ENCODE measurements around the gene TTC21A.

TTC21A gene

DNA sequence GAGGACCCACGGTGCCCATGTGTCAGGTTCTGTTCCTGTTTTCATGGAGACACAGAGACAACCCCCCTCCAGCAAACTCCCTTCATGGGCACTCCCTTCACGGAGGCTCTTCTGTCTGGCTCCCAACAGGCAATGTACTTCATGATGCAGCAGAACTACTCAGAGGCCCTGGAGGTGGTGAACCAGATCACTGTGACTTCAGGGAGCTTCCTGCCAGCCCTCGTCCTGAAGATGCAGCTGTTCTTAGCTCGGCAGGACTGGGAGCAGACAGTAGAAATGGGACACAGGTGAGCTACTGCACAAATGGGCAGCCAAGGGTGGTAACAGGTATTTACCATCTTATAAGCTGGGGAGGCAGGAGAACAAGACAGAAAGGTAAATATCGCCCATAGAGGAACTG is 7.0 kb downstream of the TTC21A start:
- in situ Hi-C loops (cut with MboI; ENCODE audit: low sequenced_read_pairs), result no loop called here

DNA sequence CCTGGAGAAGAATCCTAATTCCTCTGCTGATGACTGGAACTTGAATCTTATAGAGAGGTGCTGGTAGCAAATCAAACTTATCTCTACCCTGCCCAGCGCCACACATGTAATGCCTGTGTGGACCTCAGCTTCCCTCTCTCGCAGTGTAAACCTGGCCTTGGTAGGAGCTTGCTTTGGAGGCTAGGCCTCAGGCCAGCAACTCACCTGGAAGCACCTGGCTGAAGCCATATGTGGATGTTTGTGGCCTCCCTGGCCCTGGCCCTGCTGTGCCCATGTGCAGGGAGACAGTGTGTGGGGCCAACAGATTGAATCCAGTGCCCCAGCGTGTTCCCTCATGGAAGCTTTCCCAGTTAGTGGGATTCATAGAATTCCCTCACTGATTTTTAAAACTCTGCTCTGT is 8.4 kb downstream of the TTC21A start:
- in situ Hi-C loops (cut with MboI; ENCODE audit: low sequenced_read_pairs), result no loop called here

GRCh38 chr3:39118079-39118478 is 10.6 kb downstream of the TTC21A start:
- in situ Hi-C loops (cut with MboI; ENCODE audit: low sequenced_read_pairs), result no loop called here

- in situ Hi-C loops (cut with MboI; ENCODE audit: low sequenced_read_pairs), result no loop called here
Observed at GRCh38 chr3:39118931-39119660, 11.6 kb downstream of the TTC21A start.

DNA sequence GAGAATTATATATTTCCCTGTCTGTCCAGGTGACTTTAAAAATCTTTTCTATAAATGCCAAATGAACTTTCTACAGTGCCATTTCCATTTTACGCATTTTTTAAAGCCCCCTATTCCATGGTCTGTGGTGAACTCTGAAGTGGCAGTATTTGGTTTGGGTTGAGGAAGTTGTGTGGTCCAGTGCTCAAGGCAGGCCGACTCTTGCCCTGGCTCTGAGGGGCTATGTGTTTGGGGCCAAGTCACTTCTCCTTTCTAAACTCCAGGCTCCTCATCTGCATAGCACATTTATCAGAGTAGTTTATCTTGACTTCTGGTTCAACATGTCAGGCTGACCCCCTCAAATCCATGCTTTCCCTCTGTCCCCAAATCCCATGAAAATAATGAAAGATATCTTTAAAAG is 14.1 kb downstream of the TTC21A start:
- in situ Hi-C loops (cut with MboI; ENCODE audit: low sequenced_read_pairs), result no loop called here

DNA sequence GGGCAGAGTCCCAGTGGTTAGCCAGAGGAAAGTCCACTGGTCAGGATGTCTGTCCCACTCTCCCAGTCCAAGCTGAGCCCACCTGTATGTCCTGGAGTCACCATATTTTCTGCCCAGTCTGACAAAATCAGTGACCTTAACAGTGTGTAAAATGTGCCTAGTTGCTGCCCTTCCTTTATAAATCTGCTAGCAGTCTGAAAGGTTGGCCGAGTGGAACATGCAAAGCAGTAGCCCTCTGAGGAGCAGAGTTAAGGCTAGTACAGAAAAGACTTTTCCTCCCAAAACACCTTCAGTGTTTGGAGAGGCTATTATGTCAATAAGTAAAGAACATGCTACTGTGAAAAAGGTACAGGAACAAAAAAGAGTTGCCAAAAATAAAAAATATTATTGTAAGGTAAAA is 15.3 kb downstream of the TTC21A start:
- in situ Hi-C loops (cut with MboI; ENCODE audit: low sequenced_read_pairs), result no loop called here

GRCh38 chr3:39124876-39125840 is 17.7 kb downstream of the TTC21A start:
- in situ Hi-C loops (cut with MboI; ENCODE audit: low sequenced_read_pairs), result no loop called here

GRCh38 chr3:39125841-39126500 is 18.5 kb downstream of the TTC21A start:
- in situ Hi-C loops (cut with MboI; ENCODE audit: low sequenced_read_pairs), result no loop called here

GRCh38 chr3:39126532-39127071 is 19.1 kb downstream of the TTC21A start:
- in situ Hi-C loops (cut with MboI; ENCODE audit: low sequenced_read_pairs), result no loop called here

DNA sequence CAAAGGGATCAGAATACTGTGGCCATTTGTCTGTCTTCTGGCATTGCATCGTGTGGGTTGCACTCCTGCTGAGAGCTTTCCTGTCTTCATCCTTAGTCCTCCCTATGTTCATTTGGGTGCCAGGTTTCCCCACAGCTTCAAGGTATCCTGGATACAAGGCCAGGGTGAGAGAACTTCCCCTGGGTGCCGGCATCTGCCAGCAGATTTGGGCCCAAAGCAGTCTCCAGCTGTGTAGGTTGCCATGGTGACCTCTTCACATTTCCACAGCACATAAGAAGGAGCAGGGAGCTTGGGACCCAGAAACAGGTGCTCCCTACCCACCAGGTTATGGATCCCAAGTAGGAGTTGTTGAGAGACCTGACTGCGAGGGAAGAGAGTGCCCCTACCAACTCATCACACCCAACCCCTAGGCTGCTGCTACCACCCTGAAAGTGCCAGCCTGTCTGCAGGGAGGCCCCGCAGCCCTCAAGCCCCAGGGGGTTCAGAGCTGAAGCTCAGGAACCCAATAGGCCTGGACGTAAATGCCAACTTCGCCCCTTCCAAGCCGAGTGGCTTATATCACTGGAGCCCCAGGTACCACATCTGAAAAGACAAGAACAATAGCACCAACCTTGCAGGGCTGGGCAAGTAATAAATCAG is 19.9 kb downstream of the TTC21A start:
- in situ Hi-C loops (cut with MboI; ENCODE audit: low sequenced_read_pairs), result no loop called here

GRCh38 chr3:39127908-39128304 is 20.4 kb downstream of the TTC21A start:
- in situ Hi-C loops (cut with MboI; ENCODE audit: low sequenced_read_pairs), result no loop called here

DNA sequence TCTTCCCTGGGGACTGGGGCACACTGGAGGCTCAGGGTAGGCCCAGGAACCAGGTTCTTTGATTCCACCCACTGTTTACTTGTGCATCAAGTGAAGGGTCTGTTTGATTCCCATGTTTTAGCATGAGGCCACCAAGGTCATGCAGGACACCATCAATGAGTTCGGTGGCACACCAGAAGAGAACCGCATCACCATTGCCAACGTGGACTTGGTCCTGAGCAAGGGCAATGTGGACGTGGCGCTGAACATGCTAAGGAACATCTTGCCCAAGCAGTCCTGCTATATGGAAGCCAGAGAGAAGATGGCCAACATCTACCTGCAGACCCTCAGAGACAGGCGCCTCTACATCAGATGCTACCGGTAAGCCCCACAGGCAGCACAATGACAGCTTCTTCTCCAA is 21.5 kb downstream of the TTC21A start:
- in situ Hi-C loops (cut with MboI; ENCODE audit: low sequenced_read_pairs), result no loop called here

GRCh38 chr3:39130026-39130425 is 22.5 kb downstream of the TTC21A start:
- in situ Hi-C loops (cut with MboI; ENCODE audit: low sequenced_read_pairs), result no loop called here

DNA sequence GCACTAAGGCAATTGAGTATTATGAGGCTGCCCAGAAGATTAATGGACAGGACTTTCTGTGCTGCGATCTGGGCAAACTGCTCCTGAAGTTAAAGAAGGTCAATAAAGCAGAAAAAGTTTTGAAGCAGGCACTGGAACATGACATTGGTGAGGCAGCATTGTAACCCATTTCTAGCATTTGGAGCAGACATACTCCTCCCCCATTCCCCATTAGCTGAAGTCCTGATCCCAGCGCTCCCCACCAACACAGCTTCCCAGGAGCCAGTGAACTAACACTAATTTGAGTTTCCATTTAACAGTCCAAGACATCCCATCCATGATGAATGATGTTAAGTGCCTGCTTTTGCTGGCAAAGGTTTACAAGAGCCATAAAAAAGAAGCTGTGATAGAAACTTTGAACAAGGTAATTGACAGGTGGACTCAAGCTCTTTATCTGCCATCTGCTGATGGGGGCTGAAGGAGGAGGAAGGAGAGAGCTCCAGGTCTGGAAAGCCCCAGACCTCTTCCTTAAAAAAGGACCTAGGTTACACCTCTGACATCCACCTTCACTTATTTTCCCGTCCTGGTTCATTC is 23.3 kb downstream of the TTC21A start:
- in situ Hi-C loops (cut with MboI; ENCODE audit: low sequenced_read_pairs), result no loop called here

- in situ Hi-C loops (cut with MboI; ENCODE audit: low sequenced_read_pairs), result no loop called here
Observed at GRCh38 chr3:39132096-39133092, 24.9 kb downstream of the TTC21A start.

GRCh38 chr3:39133093-39133490 is 25.6 kb downstream of the TTC21A start:
- in situ Hi-C loops (cut with MboI; ENCODE audit: low sequenced_read_pairs), result no loop called here

DNA sequence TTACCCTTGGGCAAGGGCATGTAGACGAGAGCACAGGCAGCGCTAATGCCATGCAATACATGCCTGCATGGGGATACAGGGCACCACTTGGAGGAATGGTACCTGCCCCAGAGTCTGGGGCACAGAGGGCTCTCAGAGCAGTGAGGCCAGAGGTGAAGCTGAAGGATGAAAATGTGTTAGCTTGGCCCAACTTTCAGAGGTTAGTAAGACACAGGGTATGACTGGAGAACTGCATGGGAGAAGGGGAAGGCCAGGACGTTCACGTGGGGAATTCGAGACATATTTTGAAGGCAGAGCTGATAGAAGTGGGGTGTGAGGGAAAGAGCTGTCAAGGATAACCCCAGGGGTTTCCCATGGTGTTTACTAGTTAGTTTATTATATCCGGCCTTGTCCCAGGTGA is 26.3 kb downstream of the TTC21A start:
- in situ Hi-C loops (cut with MboI; ENCODE audit: low sequenced_read_pairs), result no loop called here

DNA sequence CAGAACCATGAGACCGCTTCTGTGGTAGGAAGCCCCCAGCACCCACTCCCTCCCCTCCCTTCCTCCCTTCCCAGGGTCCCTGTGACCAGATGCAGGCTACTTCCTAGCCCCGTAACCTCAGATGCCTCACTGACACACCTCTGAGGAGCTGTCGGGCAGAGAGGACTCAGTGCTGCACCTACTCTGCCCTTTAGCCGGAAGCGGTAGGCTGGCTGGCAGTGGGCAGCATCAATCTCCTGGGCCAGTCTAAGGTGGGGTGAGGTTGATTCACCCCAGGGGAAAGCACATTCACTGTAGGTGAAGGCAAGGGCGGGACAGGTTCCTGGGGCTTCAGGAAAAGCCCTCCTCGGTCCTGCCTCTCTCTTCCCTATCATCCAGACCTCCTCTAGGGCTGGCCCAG is 26.8 kb downstream of the TTC21A start:
- in situ Hi-C loops (cut with MboI; ENCODE audit: low sequenced_read_pairs), result no loop called here

DNA sequence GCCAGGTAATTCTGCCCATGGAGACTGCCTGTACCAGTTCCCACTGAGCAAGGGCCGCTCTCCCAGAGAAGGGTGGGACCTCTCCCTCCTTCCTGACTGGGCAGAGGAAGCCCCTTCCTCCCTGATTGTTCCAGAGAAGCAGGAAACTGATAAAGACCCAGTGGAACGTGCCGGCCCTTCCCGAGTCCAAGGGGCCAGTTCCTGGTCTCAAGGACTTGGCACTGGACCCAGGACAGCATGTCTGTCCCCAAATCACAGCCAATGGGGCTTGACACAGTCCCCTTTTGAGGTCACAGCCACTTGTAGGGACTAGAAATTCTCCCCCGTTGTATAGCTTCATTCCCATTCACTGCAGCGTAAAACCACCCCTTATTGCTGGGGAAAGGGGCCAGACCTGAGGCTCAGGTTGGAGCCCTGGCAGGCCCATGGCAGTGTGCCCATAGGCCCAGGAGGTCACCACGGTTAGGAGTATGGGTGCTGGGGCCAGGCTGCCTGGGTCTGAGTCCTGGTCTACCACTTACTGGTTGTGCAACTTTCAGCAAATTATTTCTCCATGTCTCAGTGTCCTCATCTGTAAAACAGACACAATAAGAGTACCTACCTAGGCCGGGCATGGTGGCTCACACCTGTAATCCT is 27.8 kb downstream of the TTC21A start:
- in situ Hi-C loops (cut with MboI; ENCODE audit: low sequenced_read_pairs), result no loop called here
